H9 (cell line): Measurements from ENCODE around the gene WDR88. TPM values are rescaled to one million over a fixed set of nuclear protein-coding genes. Genes with fewer than 3 reads are reported as not detected.

Experiments used
- DNase-seq: peaks from one replicate; pipeline ENCODE4 v3.0.0-alpha.2; 2017
- H2AFZ ChIP-seq: one replicate; pipeline ENCODE4 v1.6.1; 2013; ENCODE audit warnings: mild to moderate bottlenecking, low read length, control low read depth, moderate library complexity
- H2AK5ac ChIP-seq: 2 replicates; pipeline ENCODE4 v1.6.1; 2013; ENCODE audit warnings: low read length, control low read depth, mixed read lengths; ENCODE audit not compliant: insufficient read length
- H2BK120ac ChIP-seq: one replicate; pipeline ENCODE4 v1.6.1; 2013; ENCODE audit warnings: low read depth, mild to moderate bottlenecking, low read length, control low read depth, inconsistent platforms; ENCODE audit not compliant: poor library complexity, severe bottlenecking
- H2BK12ac ChIP-seq: 2 replicates; pipeline ENCODE4 v1.6.1; 2013; ENCODE audit warnings: low read length, control low read depth, mixed read lengths, low read depth; ENCODE audit not compliant: insufficient read length
- H2BK15ac ChIP-seq: 2 replicates; pipeline ENCODE4 v1.6.1; 2013; ENCODE audit warnings: low read depth, low read length, control low read depth
- H2BK20ac ChIP-seq: one replicate; pipeline ENCODE4 v1.6.1; 2013; ENCODE audit warnings: low read depth, mild to moderate bottlenecking, low read length, control low read depth, inconsistent platforms; ENCODE audit not compliant: poor library complexity, severe bottlenecking
- H2BK5ac ChIP-seq: 2 replicates; pipeline ENCODE4 v1.6.1; 2013; ENCODE audit warnings: low read length, control low read depth, mixed read lengths; ENCODE audit not compliant: insufficient read length
- H3K14ac ChIP-seq: 2 replicates; pipeline ENCODE4 v1.6.1; 2013; ENCODE audit warnings: low read length, control low read depth; ENCODE audit not compliant: insufficient read depth
- H3K18ac ChIP-seq: 2 replicates; pipeline ENCODE4 v1.6.1; 2013; ENCODE audit warnings: low read depth, mild to moderate bottlenecking, mixed read lengths, low read length, control low read depth; ENCODE audit not compliant: insufficient read length
- H3K23ac ChIP-seq: 2 replicates; pipeline ENCODE4 v1.6.1; 2013; ENCODE audit warnings: low read length, control low read depth, mixed read lengths, low read depth; ENCODE audit not compliant: insufficient read length
- H3K23me2 ChIP-seq: 2 replicates; pipeline ENCODE4 v1.6.1; 2013; ENCODE audit warnings: low read depth, mild to moderate bottlenecking, mixed read lengths, low read length, control low read depth; ENCODE audit not compliant: insufficient read length, poor library complexity, severe bottlenecking
- H3K27ac ChIP-seq: 2 replicates; pipeline ENCODE4 v1.5.1; 2013; ENCODE audit warnings: low read length, control low read depth, mixed read lengths, low read depth; ENCODE audit not compliant: insufficient read length
- H3K27me3 ChIP-seq: 2 replicates; pipeline ENCODE4 v1.6.1; 2013; ENCODE audit warnings: low read length, control low read depth, inconsistent platforms; ENCODE audit not compliant: insufficient read depth
- H3K4ac ChIP-seq: 2 replicates; pipeline ENCODE4 v1.6.1; 2013; ENCODE audit warnings: low read depth, mild to moderate bottlenecking, control low read depth, inconsistent platforms, low read length, moderate library complexity
- H3K4me1 ChIP-seq: 2 replicates; pipeline ENCODE4 v1.6.1; 2013; ENCODE audit warnings: low read length, control low read depth, inconsistent platforms; ENCODE audit not compliant: insufficient read depth
- H3K4me2 ChIP-seq: 2 replicates; pipeline ENCODE4 v1.6.1; 2013; ENCODE audit warnings: low read length, control low read depth, mixed read lengths; ENCODE audit not compliant: insufficient read length, insufficient read depth
- H3K56ac ChIP-seq: 2 replicates; pipeline ENCODE4 v1.6.1; 2013; ENCODE audit warnings: low read depth, mild to moderate bottlenecking, mixed read lengths, low read length, control low read depth; ENCODE audit not compliant: insufficient read length
- H3K79me1 ChIP-seq: 2 replicates; pipeline ENCODE4 v1.6.1; 2013; ENCODE audit warnings: low read depth, mild to moderate bottlenecking, moderate library complexity, low read length, control low read depth, inconsistent platforms; ENCODE audit not compliant: insufficient read depth, poor library complexity, severe bottlenecking
- H3K79me2 ChIP-seq: 2 replicates; pipeline ENCODE4 v1.6.1; 2013; ENCODE audit warnings: low read length, control low read depth, inconsistent platforms; ENCODE audit not compliant: insufficient read depth
- H3K9ac ChIP-seq: 2 replicates; pipeline ENCODE4 v1.6.1; 2013; ENCODE audit warnings: low read length, control low read depth, mixed read lengths; ENCODE audit not compliant: insufficient read length; ENCODE audit errors: extremely low read depth
- H3K9me3 ChIP-seq: one replicate; pipeline ENCODE4 v1.6.1; 2013; ENCODE audit warnings: low read depth, low read length, inconsistent platforms; ENCODE audit not compliant: control insufficient read depth
- H3T11ph ChIP-seq: one replicate; pipeline ENCODE4 v1.6.1; 2013; ENCODE audit warnings: mild to moderate bottlenecking, low read length, control low read depth, inconsistent platforms
- H4K20me1 ChIP-seq: one replicate; pipeline ENCODE4 v1.6.1; 2013; ENCODE audit not compliant: control insufficient read depth, insufficient read length, insufficient read depth
- H4K5ac ChIP-seq: 2 replicates; pipeline ENCODE4 v1.6.1; 2013; ENCODE audit warnings: low read depth, mild to moderate bottlenecking, mixed read lengths, low read length, control low read depth; ENCODE audit not compliant: insufficient read length
- H4K8ac ChIP-seq: replicated peaks from 2 replicates; pipeline ENCODE4 v1.6.1; 2013; ENCODE audit warnings: low read length, control low read depth, mixed read lengths, low read depth; ENCODE audit not compliant: insufficient read length
- H4K91ac ChIP-seq: 2 replicates; pipeline ENCODE4 v1.6.1; 2013; ENCODE audit warnings: low read depth, mild to moderate bottlenecking, moderate library complexity, mixed read lengths, low read length, control low read depth; ENCODE audit not compliant: insufficient read length
- H3K27ac Mint-ChIP-seq, 3 experiments: 2 replicates in 2 of 3; 3 replicates in 1 of 3; pipeline ENCODE4 v1.8.0; 2020 to 2021; ENCODE audit warnings: mixed read lengths in 3 of 3, mild to moderate bottlenecking in 1 of 3, moderate library complexity in 1 of 3
- H3K27me3 Mint-ChIP-seq: 2 replicates; pipeline ENCODE4 v1.8.0; 2021; ENCODE audit warnings: low read depth, mild to moderate bottlenecking, moderate library complexity, mixed read lengths
- H3K36me3 Mint-ChIP-seq, 3 experiments: 2 replicates in 2 of 3; 3 replicates in 1 of 3; pipeline ENCODE4 v1.8.0; 2020 to 2021; ENCODE audit warnings: low read depth in 3 of 3, mixed read lengths in 3 of 3; ENCODE audit not compliant: insufficient read depth in 1 of 3
- H3K4me1 Mint-ChIP-seq, 2 experiments: 2 replicates each; pipeline ENCODE4 v1.8.0; 2020; ENCODE audit warnings: mixed read lengths in 2 of 2
- H3K4me3 Mint-ChIP-seq, 2 experiments: 2 replicates in 1 of 2; 3 replicates in 1 of 2; pipeline ENCODE4 v1.8.0; 2020 to 2021; ENCODE audit warnings: mild to moderate bottlenecking in 2 of 2, mixed read lengths in 2 of 2, moderate library complexity in 1 of 2
- H3K9me3 Mint-ChIP-seq, 2 experiments: 2 replicates in 1 of 2; 3 replicates in 1 of 2; pipeline ENCODE4 v1.8.0; 2020; ENCODE audit warnings: mild to moderate bottlenecking in 2 of 2, mixed read lengths in 2 of 2, moderate library complexity in 1 of 2
- WGBS: extraction: QIAGEN DNeasy Blood & Tissue Kit; methylation state at CpG from one replicate; pipeline ENCODE4 v1.1.7; 2013; ENCODE audit warnings: missing lambda C conversion rate, low lambda C conversion rate, mixed read lengths; ENCODE audit not compliant: insufficient read length; ENCODE audit errors: extremely low coverage; 5-methylcytosine and 5-hydroxymethylcytosine counted together
- total RNA-seq: library from RNA; stranded (reverse); gene quantifications from 2 replicates; pipeline ENCODE4 v1.2.1, GENCODE V29; 2021
- TF ChIP-seq, protein P1 (sequence below): fragments of 200-600 bp; sonication (generic); conservative IDR thresholded peaks from 3 replicates; pipeline ENCODE4 v1.8.0; 2021; ENCODE audit warnings: antibody characterized with exemption, mild to moderate bottlenecking

Gene WDR88
- total RNA-seq, 1 experiment from 2014 or later = not detected

DNA sequence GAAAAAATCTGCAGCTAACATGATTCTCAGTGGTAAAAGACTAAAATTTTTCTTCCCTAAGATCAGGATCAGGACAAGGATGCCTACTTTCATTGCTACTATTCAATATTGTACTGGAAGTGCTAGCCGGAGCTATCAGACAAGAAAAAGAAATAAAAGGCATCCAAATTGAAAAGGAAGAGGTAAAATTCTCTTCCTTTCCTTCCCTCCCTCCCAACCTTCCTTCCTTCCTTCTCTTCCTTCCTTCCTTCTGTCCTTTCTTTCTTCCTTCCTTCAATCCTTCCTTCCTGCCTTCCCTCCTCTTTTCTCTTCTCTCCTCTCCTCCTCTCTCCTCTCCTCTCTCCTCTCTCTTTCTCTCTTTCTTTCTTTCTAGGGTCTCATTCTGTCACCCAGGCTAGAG lies 35.5 kb downstream of the WDR88 start:
- no peak overlapping the region for H3K27ac ChIP-seq
- peaks cover 1% of the 10 kb centered on the region in 2 experiments for H3K4me1 Mint-ChIP-seq
- DNase-seq = no peak
- H3K18ac ChIP-seq = no peak overlapping the region
- H4K5ac ChIP-seq = no peak overlapping the region
- no peak overlapping the region for H2BK5ac ChIP-seq
- no peaks in the 10 kb centered on the region for H3K27me3 Mint-ChIP-seq
- no peak overlapping the region for H2AFZ ChIP-seq
- H3K4me1 ChIP-seq = no peaks in the 10 kb centered on the region
- TF ChIP-seq, protein P1, sequence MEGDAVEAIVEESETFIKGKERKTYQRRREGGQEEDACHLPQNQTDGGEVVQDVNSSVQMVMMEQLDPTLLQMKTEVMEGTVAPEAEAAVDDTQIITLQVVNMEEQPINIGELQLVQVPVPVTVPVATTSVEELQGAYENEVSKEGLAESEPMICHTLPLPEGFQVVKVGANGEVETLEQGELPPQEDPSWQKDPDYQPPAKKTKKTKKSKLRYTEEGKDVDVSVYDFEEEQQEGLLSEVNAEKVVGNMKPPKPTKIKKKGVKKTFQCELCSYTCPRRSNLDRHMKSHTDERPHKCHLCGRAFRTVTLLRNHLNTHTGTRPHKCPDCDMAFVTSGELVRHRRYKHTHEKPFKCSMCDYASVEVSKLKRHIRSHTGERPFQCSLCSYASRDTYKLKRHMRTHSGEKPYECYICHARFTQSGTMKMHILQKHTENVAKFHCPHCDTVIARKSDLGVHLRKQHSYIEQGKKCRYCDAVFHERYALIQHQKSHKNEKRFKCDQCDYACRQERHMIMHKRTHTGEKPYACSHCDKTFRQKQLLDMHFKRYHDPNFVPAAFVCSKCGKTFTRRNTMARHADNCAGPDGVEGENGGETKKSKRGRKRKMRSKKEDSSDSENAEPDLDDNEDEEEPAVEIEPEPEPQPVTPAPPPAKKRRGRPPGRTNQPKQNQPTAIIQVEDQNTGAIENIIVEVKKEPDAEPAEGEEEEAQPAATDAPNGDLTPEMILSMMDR = no peak
- H3K9ac ChIP-seq = no peak overlapping the region
- H3K79me2 ChIP-seq = no peaks in the 10 kb centered on the region
- no peaks in the 10 kb centered on the region for H3K79me1 ChIP-seq
- H3K4me3 Mint-ChIP-seq = no peak overlapping the region; a peak in 1 of 5 replicates
- no CpG with 5 or more reads among the region's 1 CpG for WGBS
- H3K56ac ChIP-seq = no peak overlapping the region
- no peak overlapping the region for H2AK5ac ChIP-seq
- H4K8ac ChIP-seq = no peak overlapping the region
- H2BK15ac ChIP-seq = no peak overlapping the region
- no peak overlapping the region for H3K4ac ChIP-seq
- H3T11ph ChIP-seq = no peak overlapping the region
- H3K27me3 ChIP-seq = no peaks in the 10 kb centered on the region
- H4K91ac ChIP-seq = no peak overlapping the region
- no peak overlapping the region for H3K23ac ChIP-seq
- peaks cover 4 to 18% (median 13%) of the 10 kb centered on the region in 3 experiments for H3K36me3 Mint-ChIP-seq
- H3K23me2 ChIP-seq = no peaks in the 10 kb centered on the region
- no peak overlapping the region for H3K4me2 ChIP-seq
- no peaks in the 10 kb centered on the region for H3K9me3 ChIP-seq
- no peak overlapping the region for H2BK20ac ChIP-seq
- no peak overlapping the region for H3K14ac ChIP-seq
- H3K27ac Mint-ChIP-seq = no peak overlapping the region
- H2BK12ac ChIP-seq = no peak overlapping the region
- no peaks in the 10 kb centered on the region for H4K20me1 ChIP-seq
- H3K9me3 Mint-ChIP-seq = peaks cover 20 to 31% of the 10 kb centered on the region in 2 experiments
- H2BK120ac ChIP-seq = no peak overlapping the region
